Activated T-helper 2 cell treated with anti-CD3 and anti-CD28 coated beads, Interferon-gamma antibody, Interleukin-2, Interleukin-4, amounts not matched to agents 10 μg/mL and 5 μg/mL and 100 μg/mL, durations not matched to agents 14 hours and 24 hours and 36 hours (primary cell): ENCODE results near the gene SNX8. TPM values are rescaled to one million over a fixed set of nuclear protein-coding genes. Genes with fewer than 3 reads are reported as not detected.
"Not testable (repeated sequence)": the region's sequence is repeated elsewhere in the genome, so short reads cannot be mapped to it uniquely, and the experiment has no call there.

Experiments used
- DNase-seq: peaks from one replicate; pipeline ENCODE4 v3.0.0; 2021; ENCODE audit warnings: low spot score
- H3K27ac Mint-ChIP-seq: one replicate; pipeline ENCODE4 v1.8.0; 2021; ENCODE audit warnings: mixed read lengths
- H3K27me3 Mint-ChIP-seq: one replicate; pipeline ENCODE4 v1.8.0; 2021; ENCODE audit warnings: low read depth, mixed read lengths
- H3K36me3 Mint-ChIP-seq: one replicate; pipeline ENCODE4 v1.8.0; 2021; ENCODE audit warnings: low read depth, mixed read lengths
- H3K4me1 Mint-ChIP-seq: one replicate; pipeline ENCODE4 v1.8.0; 2021; ENCODE audit warnings: low read depth, mixed read lengths
- H3K4me3 Mint-ChIP-seq: one replicate; pipeline ENCODE4 v1.8.0; 2021; ENCODE audit warnings: low read depth, mild to moderate bottlenecking, moderate library complexity, mixed read lengths
- H3K9me3 Mint-ChIP-seq: one replicate; pipeline ENCODE4 v1.8.0; 2021; ENCODE audit warnings: mixed read lengths
- intact Hi-C: fragments of 100-400 bp; cut with micrococcal nuclease; formaldehyde crosslinking; loops from one replicate; pipeline ENCODE4 v1.15.1; 2023
- total RNA-seq: library from RNA; stranded (reverse); gene quantifications from 2 replicates; pipeline ENCODE4 v1.2.3, GENCODE V29; 2022

The SNX8 gene
- total RNA-seq, 1 donor from 2014 or later: 38.7 TPM

DNA sequence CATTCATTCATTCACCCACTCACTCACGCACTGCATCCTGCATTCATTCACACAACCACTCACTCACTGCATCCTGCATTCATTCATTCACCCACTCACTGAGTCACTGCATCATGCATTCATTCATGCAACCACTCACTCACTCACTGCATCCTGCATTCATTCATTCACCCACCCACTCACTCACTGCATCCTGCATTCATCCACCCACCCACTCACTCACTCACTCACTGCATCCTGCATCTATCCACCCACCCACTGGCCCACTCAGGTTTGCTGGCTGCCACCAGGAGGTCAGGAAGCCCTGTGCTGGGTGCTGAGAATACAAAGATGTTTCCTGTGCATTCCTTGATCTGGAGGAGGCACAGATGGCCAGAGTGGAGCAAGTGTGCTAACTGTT, 2.3 kb upstream of the SNX8 start:
- Mint-ChIP-seq H3K9me3 (no peaks in the 10 kb centered on the region), H3K4me1 (peaks cover 12% of the 10 kb centered on the region), H3K27ac (no peak overlapping the region), H3K27me3 (no peaks in the 10 kb centered on the region), H3K36me3 (no peaks in the 10 kb centered on the region), H3K4me3 (no peak overlapping the region)
- DNase-seq: no peak
- intact Hi-C loops: loop anchor here (10.0 kb wide), 1 partner anchor 392 kb away; no protein-coding TSS in a partner anchor

- Mint-ChIP-seq H3K9me3 (no peaks in the 10 kb centered on the region), H3K4me1 (peaks cover 13% of the 10 kb centered on the region), H3K27me3 (no peaks in the 10 kb centered on the region), H3K36me3 (no peaks in the 10 kb centered on the region), H3K27ac (no peak overlapping the region), H3K4me3 (no peak overlapping the region)
- intact Hi-C loops: loop anchor here (10.0 kb wide), 1 partner anchor 391 kb away; no protein-coding TSS in a partner anchor
- no peak for DNase-seq
Measured at GRCh38 chr7:2315787-2316186, 1.5 kb upstream of the SNX8 start.

DNA sequence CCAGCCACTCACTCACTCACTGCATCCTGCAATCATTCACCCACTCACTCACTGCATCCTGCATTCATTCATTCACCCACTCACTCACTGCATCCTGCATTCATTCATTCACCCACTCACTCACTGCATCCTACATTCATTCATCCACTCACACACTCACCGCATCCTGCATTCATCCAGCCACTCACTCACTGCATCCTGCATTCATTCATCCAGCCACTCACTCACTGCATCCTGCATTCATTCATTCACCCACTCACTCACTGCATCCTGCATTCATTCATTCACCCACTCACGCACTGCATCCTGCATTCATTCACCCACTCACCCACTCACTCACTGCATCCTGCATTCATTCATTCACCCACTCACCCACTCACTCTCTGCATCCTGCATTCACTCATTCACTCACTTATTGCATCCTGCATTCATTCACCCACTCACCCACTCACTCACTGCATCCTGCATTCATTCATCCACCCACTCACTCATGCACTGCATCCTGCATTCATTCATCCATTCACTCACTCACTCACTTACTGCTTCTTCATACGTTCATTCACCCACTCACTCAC, 802 bp upstream of the SNX8 start:
- not testable (repeated sequence) for H3K27me3 Mint-ChIP-seq, H3K9me3 Mint-ChIP-seq, DNase-seq, H3K27ac Mint-ChIP-seq, H3K4me3 Mint-ChIP-seq, H3K36me3 Mint-ChIP-seq
- H3K4me1 Mint-ChIP-seq: peaks cover 13% of the 10 kb centered on the region
- intact Hi-C loops: loop anchor here (1.0 to 10.0 kb wide), 3 partner anchors 40 to 390 kb away; partner anchors contain the start of genes MRM2 and NUDT1

DNA sequence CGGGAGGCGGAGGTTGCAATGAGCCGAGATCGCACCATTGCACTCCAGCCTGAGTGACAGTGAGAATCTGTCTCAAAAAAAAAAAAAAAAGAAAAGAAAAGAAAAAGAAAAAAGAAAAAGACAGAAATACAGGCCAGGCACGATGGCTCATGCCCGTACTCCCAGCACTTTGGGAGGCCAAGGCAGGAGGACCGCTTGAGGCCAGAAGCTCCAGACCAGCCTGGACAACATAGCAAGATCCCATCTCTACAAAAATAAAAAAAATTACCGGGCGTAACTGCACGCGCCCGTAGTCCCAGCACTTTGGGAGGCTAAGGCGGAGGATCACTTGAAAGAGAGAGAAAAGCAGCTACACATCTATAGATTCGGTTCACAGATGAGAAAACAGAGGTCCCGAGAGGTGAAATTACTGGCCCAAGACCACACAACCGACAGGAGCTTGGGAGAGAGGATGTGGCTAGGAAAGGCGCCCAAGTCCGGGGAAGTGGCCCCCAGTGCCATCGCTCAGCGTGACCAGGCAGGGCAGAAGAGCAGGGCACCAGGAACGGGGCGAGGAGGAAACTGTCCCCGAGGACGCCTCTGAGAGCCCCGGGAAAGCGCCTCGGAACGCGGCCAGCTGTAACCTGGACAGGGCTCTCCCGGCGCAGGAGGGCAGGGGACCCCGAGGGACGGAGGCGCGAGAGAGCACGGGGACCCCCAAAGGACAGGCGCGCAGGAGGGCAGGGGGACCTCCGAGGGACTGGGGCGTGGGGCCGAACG, 612 bp downstream of the SNX8 start:
- peak overlapping the region; percentile 69 for H3K27ac Mint-ChIP-seq
- DNase-seq: no peak
- no peaks in the 10 kb centered on the region for H3K9me3 Mint-ChIP-seq
- H3K4me3 Mint-ChIP-seq: peak overlapping the region; percentile 88
- H3K27me3 Mint-ChIP-seq: no peaks in the 10 kb centered on the region
- H3K4me1 Mint-ChIP-seq: peaks cover 13% of the 10 kb centered on the region
- H3K36me3 Mint-ChIP-seq: no peaks in the 10 kb centered on the region
- intact Hi-C loops: loop anchor here (1.0 to 10.0 kb wide), 3 partner anchors 42 to 389 kb away; partner anchors contain the start of genes MRM2 and NUDT1

- H3K27ac Mint-ChIP-seq: no peak overlapping the region
- peaks cover 14% of the 10 kb centered on the region for H3K4me1 Mint-ChIP-seq
- H3K4me3 Mint-ChIP-seq: peak overlapping the region; percentile 51
- intact Hi-C loops: loop anchor here (5.0 to 10.0 kb wide), 2 partner anchors 70 to 388 kb away; partner anchors contain the start of genes MRM2 and NUDT1
- H3K9me3 Mint-ChIP-seq: no peaks in the 10 kb centered on the region
- DNase-seq: no peak
- no peaks in the 10 kb centered on the region for H3K36me3 Mint-ChIP-seq
- H3K27me3 Mint-ChIP-seq: no peaks in the 10 kb centered on the region
Measured at GRCh38 chr7:2312267-2312929, 1.8 kb downstream of the SNX8 start.

DNA sequence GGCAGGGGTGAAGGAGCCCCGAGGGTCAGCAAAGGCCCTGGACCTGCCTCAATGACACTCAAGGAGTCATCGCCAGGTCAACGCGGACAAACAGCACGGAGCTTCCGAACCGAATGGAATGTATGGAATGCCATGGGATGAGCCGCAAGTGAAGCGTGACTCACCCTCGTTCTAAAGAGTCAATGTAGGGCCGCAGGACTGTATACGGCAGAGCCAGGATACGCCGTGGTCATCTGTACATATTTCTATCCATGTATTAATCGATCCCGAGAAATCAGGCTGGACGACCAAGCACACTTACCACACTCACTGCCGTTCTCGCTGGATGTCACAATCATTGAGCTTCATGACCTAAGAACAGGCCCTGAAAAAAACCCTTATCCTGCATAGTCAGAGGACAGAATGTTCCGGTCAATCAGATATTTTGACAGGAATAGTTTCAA, 4.3 kb downstream of the SNX8 start:
- no peaks in the 10 kb centered on the region for H3K27me3 Mint-ChIP-seq
- no peak overlapping the region for H3K4me3 Mint-ChIP-seq
- no peak for DNase-seq
- H3K36me3 Mint-ChIP-seq: no peaks in the 10 kb centered on the region
- H3K27ac Mint-ChIP-seq: no peak overlapping the region
- peaks cover 14% of the 10 kb centered on the region for H3K4me1 Mint-ChIP-seq
- H3K9me3 Mint-ChIP-seq: no peaks in the 10 kb centered on the region
- intact Hi-C loops: loop anchor here (5.0 to 10.0 kb wide), 2 partner anchors 68 to 385 kb away; partner anchors contain the start of genes MRM2 and NUDT1

DNA sequence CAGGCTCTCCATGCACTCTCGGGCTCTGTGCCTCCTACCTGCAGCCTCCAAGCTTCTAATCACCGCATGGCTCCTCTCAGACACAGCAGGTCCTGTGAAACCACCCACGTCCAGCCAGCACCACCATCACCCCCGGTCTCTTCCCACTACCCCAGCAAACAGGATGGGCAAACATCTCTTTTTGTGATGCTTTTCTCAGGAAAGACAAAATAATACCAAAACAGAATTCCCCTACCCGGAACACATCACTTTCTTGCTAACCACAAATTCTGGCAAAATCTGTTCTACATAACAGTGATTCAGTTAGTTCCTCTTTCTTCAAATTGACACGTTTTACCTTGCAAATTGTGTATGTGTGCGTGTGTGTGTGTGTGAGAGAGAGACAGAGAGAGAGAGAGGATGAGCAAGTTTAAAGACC, 6.5 kb downstream of the SNX8 start:
- Mint-ChIP-seq H3K27me3 (no peaks in the 10 kb centered on the region), H3K4me1 (peaks cover 9% of the 10 kb centered on the region), H3K9me3 (no peaks in the 10 kb centered on the region), H3K27ac (no peak overlapping the region), H3K4me3 (no peak overlapping the region), H3K36me3 (no peaks in the 10 kb centered on the region)
- intact Hi-C loops: no loop called here
- no peak for DNase-seq

- no peak overlapping the region for H3K27ac Mint-ChIP-seq
- no peak for DNase-seq
- no peaks in the 10 kb centered on the region for H3K9me3 Mint-ChIP-seq
- peaks cover 5% of the 10 kb centered on the region for H3K4me1 Mint-ChIP-seq
- intact Hi-C loops: no loop called here
- H3K36me3 Mint-ChIP-seq: no peaks in the 10 kb centered on the region
- no peak overlapping the region for H3K4me3 Mint-ChIP-seq
- no peaks in the 10 kb centered on the region for H3K27me3 Mint-ChIP-seq
Measured at GRCh38 chr7:2306688-2307087, 7.6 kb downstream of the SNX8 start.

DNA sequence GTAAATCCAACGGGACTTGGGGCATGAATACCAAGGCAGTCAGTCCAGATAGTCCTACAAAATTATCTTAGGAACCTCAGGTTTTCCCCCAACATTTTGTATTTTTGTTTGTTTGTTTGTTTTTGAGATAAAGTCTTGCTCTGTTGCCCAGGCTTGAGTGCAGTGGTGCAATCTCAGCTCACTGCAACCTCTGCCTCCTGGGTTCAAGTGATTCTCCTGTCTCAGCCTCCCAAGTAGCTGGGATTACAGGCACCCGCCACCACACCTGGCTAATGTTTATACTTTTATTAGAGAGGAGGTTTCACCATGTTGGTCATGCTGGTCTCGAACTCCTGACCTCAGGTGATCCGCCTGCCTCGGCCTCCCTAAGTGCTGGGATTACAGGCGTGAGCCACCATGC, 9.0 kb downstream of the SNX8 start:
- H3K9me3 Mint-ChIP-seq: not testable (repeated sequence)

GRCh38 chr7:2303520-2303919, 10.7 kb downstream of the SNX8 start:
- DNase-seq, H3K27ac Mint-ChIP-seq, H3K27me3 Mint-ChIP-seq, H3K9me3 Mint-ChIP-seq, intact Hi-C loops, H3K4me3 Mint-ChIP-seq, H3K36me3 Mint-ChIP-seq: not testable (repeated sequence)
- peaks cover 19% of the 10 kb centered on the region for H3K4me1 Mint-ChIP-seq

More for the DNA sequence above, 9.0 kb downstream of the SNX8 start:
- DNase-seq, H3K36me3 Mint-ChIP-seq, H3K27ac Mint-ChIP-seq, H3K27me3 Mint-ChIP-seq, intact Hi-C loops, H3K4me1 Mint-ChIP-seq, H3K4me3 Mint-ChIP-seq: not testable (repeated sequence)

- H3K4me3 Mint-ChIP-seq, H3K36me3 Mint-ChIP-seq, H3K27me3 Mint-ChIP-seq, H3K9me3 Mint-ChIP-seq, intact Hi-C loops, DNase-seq, H3K27ac Mint-ChIP-seq: not testable (repeated sequence)
- peaks cover 19% of the 10 kb centered on the region for H3K4me1 Mint-ChIP-seq
Measured at GRCh38 chr7:2302743-2303397, 11.4 kb downstream of the SNX8 start.

DNA sequence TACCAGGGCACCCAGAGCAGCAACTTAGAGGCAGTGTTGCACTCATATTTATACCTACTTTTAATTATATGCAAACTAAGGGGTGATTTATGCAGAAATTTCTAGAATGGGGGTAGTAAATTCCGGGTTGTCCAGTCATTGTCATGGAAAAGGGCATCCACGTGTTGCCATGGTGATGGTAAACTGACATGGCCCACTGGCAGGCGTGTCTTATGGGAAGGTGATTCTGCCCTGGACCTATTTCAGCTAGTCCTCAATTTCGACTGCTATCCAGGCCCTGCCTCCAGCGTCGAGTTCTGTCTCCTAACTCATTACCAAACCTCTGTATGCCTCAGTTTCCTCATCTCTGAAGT, 12.8 kb downstream of the SNX8 start:
- Mint-ChIP-seq H3K9me3 (no peaks in the 10 kb centered on the region), H3K27me3 (no peaks in the 10 kb centered on the region), H3K27ac (no peak overlapping the region), H3K4me1 (peaks cover 15% of the 10 kb centered on the region), H3K4me3 (no peak overlapping the region), H3K36me3 (no peaks in the 10 kb centered on the region)
- intact Hi-C loops: no loop called here
- DNase-seq: no peak
